ENCODE data around the gene ARHGAP9.
"Not testable (repeated sequence)": the region's sequence is repeated elsewhere in the genome, so short reads cannot be mapped to it uniquely, and the experiment has no call there.

ARHGAP9 gene

GRCh38 chr12:57431654-57432188 lies 47.9 kb downstream of the ARHGAP9 start:
- DNase-seq = no peak

- DNase-seq = peak; percentile 87
Measured at GRCh38 chr12:57430931-57431566, 48.6 kb downstream of the ARHGAP9 start, which contains the start of gene R3HDM2. Gene R3HDM2 (minus strand): TSS chr12:57431043. CDS start chr12:57310428, 120,615 bp downstream.

GRCh38 chr12:57430112-57430930 lies 49.3 kb downstream of the ARHGAP9 start:
- DNase-seq = peak; percentile 48

GRCh38 chr12:57429473-57430111 lies 50.1 kb downstream of the ARHGAP9 start:
- no peak for DNase-seq

GRCh38 chr12:57428965-57429364 lies 50.7 kb downstream of the ARHGAP9 start:
- no peak for DNase-seq

- not testable (repeated sequence) for DNase-seq
Measured at GRCh38 chr12:57426948-57427347, 52.7 kb downstream of the ARHGAP9 start.

Data from T1000 (cell line).